ENCODE results near the gene ARHGAP35. TPM values are rescaled to one million over a fixed set of nuclear protein-coding genes. Genes with fewer than 3 reads are reported as not detected.
"Not testable (repeated sequence)": the region's sequence is repeated elsewhere in the genome, so short reads cannot be mapped to it uniquely, and the experiment has no call there.

The ARHGAP35 gene
- total RNA-seq, 1 donor from 2014 or later = 60.1 TPM

DNA sequence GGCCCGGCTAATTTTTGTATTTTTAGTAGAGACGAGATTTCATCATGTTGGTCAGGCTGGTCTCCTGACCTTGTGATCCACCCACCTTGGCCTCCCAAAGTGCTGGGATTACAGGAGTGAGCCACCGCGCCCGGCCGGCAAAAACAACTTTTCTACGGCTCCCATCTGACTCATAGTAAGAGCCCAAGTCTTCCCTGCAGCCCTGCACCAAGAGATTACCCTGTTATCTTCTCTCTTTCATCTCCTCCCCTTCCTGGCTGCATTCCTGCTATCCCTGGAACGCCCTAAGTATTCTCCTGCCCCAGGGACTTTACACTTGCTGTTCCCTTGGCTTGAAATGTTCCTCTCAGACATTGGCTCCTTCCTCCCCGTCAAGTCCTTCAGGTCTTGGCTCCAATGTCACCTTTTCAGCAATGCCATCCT lies 16.7 kb upstream of the ARHGAP35 start:
- no peak for DNase-seq (ENCODE audit: low spot score)

DNA sequence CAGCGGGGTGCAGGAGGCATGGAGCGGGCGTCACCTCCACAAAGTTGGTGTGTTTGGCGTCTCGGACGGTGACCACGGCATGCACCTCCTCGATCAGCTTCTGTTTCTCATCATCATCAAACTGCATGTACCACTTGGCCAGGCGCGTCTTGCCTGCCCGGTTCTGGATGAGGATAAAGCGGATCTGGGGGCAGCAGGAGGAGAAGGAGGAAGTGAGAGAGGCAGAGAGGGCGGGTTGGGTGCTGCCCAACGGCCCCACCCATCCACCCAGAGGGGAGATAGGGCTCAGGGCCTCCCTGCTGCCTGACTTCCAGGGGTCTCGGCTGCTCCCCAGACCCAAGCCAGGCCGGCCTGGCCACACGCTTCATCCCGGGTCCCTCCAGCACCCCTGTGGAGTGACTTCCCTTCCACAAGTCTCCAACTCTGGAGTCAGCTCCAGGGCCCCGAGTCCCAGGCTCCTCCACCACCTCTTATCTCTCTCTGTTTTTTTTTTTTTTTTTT lies 14.8 kb upstream of the ARHGAP35 start:
- DNase-seq (ENCODE audit: low spot score) = no peak

DNA sequence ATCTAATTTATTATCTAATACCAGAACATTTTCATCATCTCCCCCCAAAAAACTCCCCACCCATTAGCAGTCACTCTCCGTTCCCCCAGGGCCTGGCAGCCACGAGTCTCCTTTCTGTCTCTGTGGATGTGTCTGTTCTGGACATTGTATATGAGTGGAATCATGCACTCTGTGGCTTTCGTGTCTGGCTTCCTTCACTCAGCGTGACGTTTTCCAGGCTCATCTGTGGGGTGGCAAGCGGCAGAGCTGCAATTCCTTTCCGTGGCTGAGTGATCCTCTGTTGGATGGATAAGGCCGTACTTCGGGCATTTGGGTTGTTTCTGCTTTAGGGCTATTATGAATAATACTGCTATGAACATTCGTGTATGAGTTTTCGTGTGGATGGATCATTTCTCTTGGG lies 13.3 kb upstream of the ARHGAP35 start:
- no peak for DNase-seq (ENCODE audit: low spot score)

DNA sequence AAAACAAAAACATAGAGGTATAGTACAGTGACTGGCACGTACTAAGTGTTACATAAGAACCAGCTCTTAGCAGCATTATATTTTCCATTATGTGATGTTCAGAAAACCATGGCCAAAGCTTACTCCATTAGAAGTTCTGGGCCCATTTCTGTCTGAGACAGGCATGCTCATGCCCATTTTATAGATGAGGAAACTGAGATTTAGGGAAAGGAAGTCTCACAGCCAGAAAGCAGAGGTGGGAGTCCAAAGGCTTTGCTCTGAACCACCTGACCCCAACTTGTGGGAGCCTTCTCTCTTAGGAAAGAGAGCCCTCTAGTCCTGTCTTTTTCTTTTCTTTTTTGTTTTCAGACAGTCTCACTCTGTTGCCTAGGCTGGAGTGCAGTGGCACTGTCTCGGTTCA lies 12.4 kb upstream of the ARHGAP35 start:
- DNase-seq (ENCODE audit: low spot score) = no peak

DNA sequence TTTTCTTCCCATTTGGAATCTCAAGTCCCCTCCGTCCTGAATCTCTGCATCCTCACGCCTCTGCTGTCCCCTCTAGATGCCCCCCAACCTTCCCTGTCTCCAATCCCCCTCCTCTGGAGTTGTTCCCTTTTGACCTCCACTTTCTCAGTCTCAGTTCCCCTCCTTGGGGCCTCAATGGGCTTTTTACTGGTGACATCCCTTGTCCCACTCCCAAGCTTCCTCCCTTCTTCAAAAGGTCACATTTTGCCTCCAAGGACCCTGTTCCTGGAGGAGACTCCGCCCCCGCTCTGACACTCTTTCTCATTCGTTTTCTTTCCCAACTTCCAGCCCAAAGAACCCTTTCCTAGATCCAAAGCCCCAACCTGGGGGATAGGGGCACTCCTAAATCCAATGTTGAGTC lies 11.2 kb upstream of the ARHGAP35 start:
- DNase-seq (ENCODE audit: low spot score) = no peak

DNA sequence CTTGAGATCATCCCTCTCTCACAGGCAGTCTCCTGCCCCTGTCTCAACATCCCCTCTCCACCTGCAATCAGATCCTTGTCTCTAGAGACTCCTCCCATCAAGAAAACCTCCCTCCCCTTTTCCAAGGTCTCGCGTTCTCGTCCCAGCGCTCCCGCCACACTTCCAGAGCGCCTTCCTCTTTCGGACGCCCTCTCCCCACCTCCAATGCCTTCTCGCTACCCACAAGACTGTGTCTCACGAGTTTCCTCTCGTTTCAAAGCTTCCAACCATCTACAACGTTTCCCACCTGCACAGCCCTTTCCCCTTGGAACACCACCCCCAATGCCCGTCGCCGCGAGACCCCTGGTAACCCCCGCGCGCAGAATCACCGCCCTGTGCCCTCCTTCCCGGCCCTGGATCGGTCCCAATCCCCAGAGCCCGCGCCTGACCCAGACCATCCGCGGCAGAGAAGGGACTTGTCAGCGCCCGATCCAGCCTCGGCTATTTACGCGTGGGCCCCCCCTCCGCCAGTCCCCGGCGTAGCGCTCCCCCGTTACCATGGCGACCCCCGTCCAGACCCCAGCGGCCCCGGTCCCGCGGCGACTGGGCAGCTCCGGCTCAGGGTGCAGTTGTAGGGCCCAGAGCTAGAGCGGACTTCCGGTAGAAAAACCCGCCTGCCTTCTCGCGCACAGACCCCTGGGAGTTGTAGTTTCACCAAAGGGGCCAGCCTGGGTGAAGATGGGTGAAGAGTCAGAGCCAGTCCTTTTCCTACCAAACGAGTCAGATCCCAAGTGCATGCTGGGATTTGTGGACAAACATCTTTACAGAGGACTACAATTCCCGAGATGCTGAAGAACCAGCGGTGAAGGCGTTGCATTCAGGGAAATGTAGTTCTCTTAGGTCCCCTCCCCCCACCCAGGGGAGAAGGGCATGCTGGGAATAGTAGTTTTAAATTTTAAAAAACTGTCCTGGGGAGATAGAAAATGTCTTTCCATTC lies 10.3 kb upstream of the ARHGAP35 start, which contains the start of gene AP2S1:
Gene AP2S1, minus strand, starts transcription at position 619 of the 976 bp plus-strand sequence. Its CDS starts 80 bp downstream, at position 539.
- DNase-seq (ENCODE audit: low spot score) = peak; percentile 98

DNA sequence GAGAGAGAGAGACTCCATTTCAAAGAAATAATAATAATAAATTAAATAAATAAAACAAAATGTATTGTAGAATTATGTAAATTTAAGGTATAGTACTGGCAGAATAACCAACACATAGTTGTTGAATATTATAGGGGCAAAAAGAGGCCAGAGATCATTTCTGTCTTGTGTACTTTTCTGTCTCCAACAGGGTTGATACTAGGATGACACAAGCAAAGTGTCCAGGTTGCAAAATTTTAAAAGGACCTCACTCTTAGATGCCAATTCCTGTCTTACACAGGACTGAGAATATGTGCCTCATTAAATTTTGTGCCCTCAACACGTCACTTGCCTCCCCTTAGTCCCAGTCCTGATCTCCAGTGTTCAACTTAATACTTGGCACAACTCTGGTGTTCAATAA lies 8.0 kb upstream of the ARHGAP35 start:
- no peak for DNase-seq (ENCODE audit: low spot score)

DNA sequence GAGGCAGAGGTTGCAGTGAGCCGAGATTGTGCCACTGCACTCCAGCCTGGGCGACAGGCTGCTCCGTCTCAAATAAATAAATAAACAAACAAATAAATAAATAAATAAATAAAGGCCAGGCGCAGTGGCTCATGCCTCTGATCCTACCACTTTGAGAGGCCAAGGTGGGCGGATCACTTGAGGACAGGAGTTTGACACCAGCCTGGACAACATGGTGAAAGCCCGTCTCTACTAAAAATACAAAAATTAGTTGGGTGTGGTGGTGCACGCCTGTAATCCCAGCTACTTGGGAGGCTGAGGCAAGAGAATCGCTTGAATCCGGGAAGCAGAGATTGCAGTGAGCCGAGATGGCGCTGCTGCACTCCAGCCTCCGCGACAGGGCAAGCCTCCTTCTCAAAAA lies 6.1 kb upstream of the ARHGAP35 start:
- DNase-seq (ENCODE audit: low spot score) = not testable (repeated sequence)

DNA sequence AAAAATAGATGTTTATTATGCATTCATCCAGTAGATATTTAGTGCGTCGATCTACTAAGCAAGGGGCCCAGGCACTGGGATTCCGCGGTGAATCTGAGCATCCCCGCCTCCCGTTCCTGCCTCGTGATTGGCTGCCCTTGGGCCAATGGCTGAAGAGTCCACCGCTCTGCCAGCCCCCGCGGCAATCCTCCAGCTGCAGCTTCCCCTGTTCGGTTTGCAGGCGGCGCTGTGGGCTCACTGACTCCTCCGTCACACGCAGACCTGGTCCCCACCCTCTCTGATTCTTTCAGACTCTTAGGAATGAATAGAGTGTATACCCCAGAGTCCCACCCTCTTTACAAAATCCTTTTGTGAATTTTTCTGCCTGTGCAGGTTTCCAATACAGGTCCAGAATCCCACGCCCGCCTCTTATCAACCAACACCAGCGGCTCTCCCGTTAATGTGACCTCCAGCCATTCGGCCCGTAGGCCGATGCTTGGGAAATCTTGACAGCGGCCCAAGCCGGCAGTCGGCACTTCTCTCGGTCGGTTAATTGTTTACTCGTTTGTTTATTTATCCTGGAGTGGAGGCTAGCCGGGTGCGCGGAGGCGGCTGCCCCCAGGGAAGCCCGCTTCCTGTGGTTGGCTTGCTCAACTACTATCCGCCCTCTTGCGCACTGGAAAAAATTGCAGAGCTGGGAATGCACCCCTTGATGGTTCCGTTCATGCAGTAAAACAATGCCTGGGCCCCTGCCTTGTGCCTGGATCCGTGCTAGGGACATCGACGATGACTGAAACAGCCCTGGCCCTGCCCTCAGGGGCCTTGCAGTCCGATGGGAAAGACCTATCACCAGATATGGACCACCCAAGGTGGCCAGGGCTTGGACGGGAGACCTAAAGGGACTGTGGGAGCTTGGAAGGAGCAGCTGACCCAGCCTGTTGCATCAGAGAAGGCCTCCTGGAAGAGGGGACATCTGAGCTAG lies 4.5 kb upstream of the ARHGAP35 start:
- peak; percentile 96 for DNase-seq (ENCODE audit: low spot score)

DNA sequence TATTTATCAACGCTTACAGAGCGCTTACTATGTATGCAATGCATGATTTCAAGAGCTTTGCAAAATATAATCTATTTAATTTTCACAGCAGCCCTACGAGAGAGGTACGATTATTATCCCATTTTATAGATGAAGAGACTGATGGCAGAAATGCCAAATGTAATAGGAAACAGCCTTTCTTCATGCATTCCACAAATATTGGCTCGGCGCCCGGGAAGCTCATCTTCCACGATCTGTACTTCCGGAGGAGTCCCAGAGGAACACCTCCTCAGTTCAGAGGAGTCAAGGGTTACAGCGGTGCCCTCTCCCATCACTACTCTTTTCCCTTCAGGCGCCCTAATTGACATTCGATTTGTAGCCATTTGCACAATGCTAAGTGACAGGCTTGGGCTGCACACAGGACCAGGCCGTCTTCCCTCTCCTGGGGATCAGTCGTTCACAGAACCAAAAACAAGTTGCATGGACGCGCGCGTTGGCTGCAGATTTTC lies 1.1 kb upstream of the ARHGAP35 start:
- peak; percentile 64 for DNase-seq (ENCODE audit: low spot score)

DNA sequence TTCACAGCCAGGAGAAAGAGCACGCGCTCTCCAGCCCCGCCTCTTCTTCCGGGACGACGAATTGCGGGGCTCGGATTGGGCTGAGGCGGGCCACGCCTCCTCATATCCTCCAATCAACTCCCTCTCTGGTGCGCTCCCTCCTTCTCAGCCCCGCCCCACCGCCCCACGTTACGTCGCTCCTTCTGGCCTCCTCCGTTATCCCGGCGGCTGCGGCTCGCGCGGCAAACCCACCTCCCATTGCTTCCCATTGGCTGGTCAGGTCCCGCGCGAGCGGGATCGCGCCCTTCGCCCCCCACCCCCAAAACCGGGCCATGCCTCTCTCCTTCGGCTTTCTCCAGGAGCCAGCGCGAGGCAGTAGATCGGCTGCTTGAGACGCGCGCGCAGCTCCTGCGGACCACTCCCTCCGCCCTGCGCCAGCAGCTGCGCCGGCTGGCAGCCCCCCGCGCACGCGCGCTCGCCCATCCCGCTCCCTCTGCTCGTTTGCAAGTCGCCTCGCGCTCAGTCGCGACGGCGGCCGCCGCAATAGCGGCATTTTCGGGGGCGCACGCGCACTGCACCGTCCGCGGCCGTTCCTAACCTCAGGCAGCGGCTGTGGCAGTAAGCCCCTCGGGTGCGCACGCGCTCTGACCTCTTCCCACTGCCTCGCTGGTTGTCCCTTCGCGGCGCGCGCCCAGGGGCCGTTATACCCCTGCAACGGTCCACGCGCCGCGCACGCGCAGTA lies 512 bp upstream of the ARHGAP35 start:
- DNase-seq (ENCODE audit: low spot score) = peak; percentile 97

DNA sequence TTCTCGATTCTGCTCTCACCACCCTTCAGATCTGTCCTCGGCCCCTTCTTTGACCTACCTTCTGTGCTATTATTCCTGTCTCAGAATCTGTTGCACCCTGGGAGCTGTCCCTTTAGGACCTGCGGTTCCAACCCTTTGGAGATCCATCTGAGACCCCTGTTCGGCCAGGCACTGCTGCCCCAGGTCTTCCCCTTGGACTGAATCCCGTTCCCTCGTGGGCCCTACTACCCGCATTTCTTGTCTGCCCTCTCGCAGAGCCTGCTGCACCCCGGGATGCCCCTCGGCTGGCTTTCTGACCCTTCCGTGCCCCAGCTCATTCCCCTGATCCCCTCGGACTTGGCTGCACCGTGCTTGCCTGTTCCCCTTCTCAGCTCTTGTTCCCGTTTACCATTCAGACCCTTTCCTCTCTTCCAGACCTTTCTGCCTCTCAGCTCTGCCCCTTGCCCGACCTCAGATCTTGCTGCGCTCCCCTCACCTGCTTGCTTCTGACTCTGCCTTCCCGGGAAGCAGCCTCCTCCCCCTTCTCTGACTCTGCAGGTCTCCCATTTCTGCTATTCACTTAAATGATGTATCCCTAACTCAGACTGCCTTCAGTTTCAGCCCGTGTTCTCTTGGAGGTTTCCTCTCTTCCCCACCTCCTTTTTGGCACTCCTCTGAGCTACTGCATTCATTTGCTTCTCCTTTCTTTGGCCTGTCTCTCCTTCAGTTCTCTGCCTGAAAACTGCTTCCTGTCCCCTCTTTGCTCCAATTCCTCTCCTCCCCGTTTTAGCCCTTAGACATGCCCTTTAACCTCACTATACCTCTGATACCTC lies 1.1 kb downstream of the ARHGAP35 start:
- no peak for DNase-seq (ENCODE audit: low spot score)

DNA sequence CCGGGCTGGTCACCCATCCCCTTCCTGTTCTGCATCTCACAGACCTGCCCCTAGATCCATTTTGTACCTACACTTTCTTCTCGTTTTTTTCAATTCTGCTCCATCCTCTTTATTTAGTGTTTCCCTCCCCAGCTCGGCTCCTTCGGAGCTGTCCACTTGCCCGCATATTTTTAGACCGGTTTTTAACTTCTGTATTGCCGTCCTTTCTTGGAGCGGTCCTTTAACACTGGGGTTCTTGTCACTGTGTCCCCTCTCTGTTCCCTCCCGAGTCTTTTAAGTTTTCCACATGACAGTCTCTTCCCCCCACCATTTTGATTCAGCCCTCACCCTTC lies 1.7 kb downstream of the ARHGAP35 start:
- no peak for DNase-seq (ENCODE audit: low spot score)

DNA sequence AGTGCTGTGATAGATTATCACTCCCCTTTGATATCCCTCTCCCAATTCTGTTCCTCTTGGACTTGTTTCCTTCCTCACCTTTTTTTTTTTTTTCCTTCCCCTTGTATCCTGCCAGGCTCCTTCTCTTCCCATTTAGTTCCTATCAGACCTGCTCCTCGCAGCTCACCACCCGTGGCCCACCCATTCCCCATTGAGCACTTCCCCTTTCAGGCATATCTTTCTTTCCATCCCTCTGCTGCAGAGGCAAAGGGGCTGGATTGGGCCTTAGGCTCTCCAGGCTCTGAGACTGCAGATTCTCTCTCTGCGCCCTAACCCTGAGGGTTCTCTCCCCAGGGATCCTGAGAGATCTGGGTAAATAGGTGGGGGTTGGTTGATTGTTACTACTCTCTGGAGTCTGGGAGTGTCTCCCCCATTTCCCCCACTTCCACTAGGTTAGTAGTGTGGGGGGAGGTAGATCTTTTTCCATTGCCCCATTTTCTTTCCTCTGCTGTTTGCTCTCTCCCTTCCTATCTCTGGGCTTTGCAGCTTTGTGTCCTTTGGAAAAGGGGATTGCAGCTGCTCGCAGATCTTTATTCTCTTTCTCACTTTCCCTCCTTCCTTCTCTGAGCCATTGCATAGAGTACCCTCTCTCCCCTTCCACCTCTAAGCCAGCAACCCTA lies 2.3 kb downstream of the ARHGAP35 start:
- no peak for DNase-seq (ENCODE audit: low spot score)

DNA sequence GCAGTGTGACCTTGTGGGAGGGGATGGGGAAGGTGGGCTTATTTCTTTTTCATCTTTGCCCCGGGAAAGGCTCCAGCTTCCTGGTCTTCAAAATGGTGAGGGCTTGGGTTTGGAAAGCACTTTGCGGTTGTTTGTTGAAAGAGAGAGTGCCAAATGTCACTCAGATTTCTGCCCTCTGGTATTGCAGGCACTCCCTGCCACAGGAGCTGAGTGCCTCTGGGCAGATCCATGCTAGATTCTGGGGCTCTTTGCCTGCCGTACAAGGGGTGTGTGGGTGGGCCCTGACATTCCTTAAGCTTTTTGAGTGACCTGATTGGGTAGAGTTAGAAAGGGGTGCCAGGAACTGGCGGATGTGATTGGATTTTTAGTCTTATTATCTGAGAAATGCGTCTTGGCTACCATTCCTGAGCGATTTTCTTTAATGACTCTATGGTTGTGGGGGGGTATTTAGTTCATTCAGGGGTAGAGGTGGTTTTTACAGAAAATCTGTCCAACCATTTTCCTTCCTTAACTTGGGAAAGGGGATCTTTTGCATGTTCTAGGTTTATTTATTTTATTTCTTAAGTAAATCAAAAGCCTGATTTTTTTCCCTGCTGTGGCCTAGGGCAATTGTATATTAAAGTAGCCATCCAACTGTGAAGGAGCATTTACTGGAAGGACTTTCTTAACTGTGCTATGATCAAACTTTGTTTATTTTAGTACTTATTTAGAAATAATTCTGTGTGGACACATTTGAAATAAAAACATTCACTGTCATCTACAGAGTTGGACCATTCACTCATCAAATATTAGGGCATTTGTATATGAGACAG lies 3.2 kb downstream of the ARHGAP35 start:
- DNase-seq (ENCODE audit: low spot score) = no peak

DNA sequence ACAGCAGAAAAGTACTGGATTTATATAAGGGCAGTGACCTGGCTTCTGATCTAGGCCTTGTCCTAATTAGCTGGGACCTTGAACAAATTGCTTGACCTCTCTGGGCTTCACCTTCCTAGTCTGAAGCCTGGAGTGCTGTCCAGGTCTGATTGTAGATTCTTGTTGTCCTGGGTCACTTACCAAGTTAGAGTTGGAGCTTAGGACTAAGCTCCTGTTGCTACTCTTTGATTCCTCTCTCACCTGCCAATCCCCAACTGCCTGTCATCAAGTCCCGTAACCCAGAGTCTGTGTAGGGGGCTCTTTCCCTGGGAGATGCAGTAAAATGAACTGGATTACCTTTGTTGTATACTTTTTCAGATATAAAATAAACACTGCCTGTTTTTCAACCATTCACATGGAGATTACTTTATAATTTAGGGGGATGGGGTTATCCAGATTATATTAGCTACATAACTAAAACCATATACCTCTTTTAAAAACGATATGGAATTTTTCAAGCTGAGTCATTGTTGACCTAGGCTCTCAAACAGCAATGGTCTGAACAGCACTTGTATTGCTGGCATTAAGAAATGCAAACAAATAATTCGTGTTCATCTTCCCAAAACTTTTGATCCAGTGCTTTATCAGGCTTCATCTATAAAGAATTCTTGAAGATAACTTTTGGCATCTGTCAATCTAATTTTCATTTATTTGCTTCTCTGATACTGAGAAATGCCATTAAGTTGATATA lies 5.8 kb downstream of the ARHGAP35 start:
- DNase-seq (ENCODE audit: low spot score) = no peak

DNA sequence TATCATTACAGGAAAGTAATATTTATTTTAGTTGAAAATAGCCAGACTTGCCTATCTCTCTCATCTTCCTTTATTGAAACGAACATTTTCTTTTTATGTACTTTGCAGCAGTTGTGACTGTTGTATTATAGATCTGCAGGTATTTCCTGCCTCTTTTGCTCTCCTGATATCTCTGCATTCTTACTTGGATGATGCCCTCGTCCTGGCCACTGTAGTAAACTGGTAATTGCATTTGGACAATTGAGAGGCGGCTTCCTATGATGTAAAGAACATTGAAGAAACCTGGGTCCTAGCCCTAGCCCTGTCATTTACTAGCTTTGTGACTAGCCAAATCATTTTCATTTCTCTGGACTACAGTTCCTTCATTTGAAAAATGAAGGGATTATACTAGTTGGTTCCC lies 6.4 kb downstream of the ARHGAP35 start:
- DNase-seq (ENCODE audit: low spot score) = no peak

DNA sequence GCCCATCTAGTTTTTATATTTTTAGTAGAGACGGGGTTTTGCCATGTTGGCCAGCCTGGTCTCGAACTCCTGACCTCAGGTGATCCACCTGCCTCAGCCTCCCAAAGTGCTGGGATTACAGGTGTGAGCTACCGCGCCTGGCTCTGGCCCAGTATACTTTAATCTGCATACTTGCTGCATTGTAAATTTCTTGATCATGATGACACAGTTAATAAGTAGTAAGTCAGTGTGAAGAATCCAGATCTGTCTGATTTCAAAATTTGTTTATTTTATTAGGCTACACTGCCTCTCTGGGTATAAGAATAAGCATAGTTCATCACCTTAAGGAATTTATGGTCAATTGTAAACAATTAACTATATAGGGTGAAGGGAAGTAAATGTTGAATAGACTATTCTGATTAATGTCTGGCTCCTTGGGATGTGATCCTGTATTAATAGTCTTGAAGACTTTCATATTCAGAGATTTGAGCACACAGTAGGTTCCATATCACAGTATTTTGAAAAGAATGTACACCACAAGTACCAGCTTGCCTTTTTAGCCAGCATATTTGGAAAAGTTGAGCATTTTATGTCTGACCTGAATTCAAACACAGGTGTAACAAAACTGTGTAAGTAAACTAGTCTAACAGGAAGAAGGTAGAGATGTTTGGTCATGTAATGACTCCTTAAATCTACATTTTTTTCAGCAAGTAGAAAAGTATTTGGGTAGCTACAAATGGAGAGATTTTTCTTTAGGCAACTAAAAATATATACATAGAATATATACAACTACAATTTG lies 7.4 kb downstream of the ARHGAP35 start:
- no peak for DNase-seq (ENCODE audit: low spot score)

Data from mucosa of gallbladder (tissue), 1 donor.